Uterus (tissue), 2 donors: ENCODE results near the gene CLEC14A.

ENCODE experiments used
- POLR2A ChIP-seq, 2 donors: fragments of 450-650 bp; IDR thresholded peaks; one replicate each; pipeline ENCODE4 v1.6.1; 2016; ENCODE audit warnings: antibody characterized with exemption in 2 of 2, mild to moderate bottlenecking in 1 of 2, moderate library complexity in 1 of 2
- TF ChIP-seq, protein P1 (sequence below), 4 experiments: fragments of 200-600 bp in 2 of 4; fragments of 450-650 bp in 2 of 4; sonication (generic) in 2 of 4; IDR thresholded peaks; one replicate each; pipeline ENCODE4 v1.5.1; 2016 to 2019; ENCODE audit warnings: antibody characterized with exemption in 4 of 4, mild to moderate bottlenecking in 2 of 4, moderate library complexity in 1 of 4

- no peak for TF ChIP-seq POLR2A (IDR thresholded peaks at IDR 0.05)
- TF ChIP-seq, protein P1, sequence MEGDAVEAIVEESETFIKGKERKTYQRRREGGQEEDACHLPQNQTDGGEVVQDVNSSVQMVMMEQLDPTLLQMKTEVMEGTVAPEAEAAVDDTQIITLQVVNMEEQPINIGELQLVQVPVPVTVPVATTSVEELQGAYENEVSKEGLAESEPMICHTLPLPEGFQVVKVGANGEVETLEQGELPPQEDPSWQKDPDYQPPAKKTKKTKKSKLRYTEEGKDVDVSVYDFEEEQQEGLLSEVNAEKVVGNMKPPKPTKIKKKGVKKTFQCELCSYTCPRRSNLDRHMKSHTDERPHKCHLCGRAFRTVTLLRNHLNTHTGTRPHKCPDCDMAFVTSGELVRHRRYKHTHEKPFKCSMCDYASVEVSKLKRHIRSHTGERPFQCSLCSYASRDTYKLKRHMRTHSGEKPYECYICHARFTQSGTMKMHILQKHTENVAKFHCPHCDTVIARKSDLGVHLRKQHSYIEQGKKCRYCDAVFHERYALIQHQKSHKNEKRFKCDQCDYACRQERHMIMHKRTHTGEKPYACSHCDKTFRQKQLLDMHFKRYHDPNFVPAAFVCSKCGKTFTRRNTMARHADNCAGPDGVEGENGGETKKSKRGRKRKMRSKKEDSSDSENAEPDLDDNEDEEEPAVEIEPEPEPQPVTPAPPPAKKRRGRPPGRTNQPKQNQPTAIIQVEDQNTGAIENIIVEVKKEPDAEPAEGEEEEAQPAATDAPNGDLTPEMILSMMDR (IDR thresholded peaks at IDR 0.05): no peak
Measured at GRCh38 chr14:38205119-38205813, 50.6 kb downstream of the CLEC14A start.
